SK-N-SH treated with all-trans-retinoic acid at 6 μM for 48 hours (cell line): ENCODE results near the gene EPB41.

ENCODE experiments used
- ARNTL ChIP-seq: fragments of 450-650 bp; formaldehyde crosslinking; IDR thresholded peaks from 2 replicates; pipeline ENCODE4 v1.5.0; 2020; ENCODE audit warnings: low read depth, mild to moderate bottlenecking, moderate library complexity, borderline replicate concordance
- CSDC2 ChIP-seq: fragments of 250-450 bp; sonication (Bioruptor Pico); IDR thresholded peaks from 2 replicates; pipeline ENCODE4 v1.5.0; 2020; ENCODE audit warnings: mild to moderate bottlenecking, moderate library complexity
- TOX ChIP-seq: fragments of 250-450 bp; sonication (Bioruptor Pico); IDR thresholded peaks from 2 replicates; pipeline ENCODE4 v1.8.0; 2021; ENCODE audit warnings: mild to moderate bottlenecking, moderate library complexity, borderline replicate concordance
- ZFP3 ChIP-seq: fragments of 250-450 bp; sonication (Bioruptor Pico); IDR thresholded peaks from 2 replicates; pipeline ENCODE4 v1.5.0; 2020; ENCODE audit warnings: mild to moderate bottlenecking, moderate library complexity
- ZNF8 ChIP-seq: fragments of 450-650 bp; formaldehyde crosslinking; IDR thresholded peaks from 2 replicates; pipeline ENCODE4 v1.5.0; 2020; ENCODE audit warnings: mild to moderate bottlenecking, moderate library complexity
- TF ChIP-seq, protein P1 (sequence below): fragments of 250-450 bp; sonication (Bioruptor Pico); IDR thresholded peaks from 2 replicates; pipeline ENCODE4 v1.8.0; 2020; ENCODE audit warnings: mild to moderate bottlenecking, moderate library complexity, borderline replicate concordance
- TF ChIP-seq, protein P2 (sequence below): fragments of 250-450 bp; sonication (Bioruptor Pico); IDR thresholded peaks from 2 replicates; pipeline ENCODE4 v1.8.0; 2021; ENCODE audit warnings: low read depth, mild to moderate bottlenecking, moderate library complexity, borderline replicate concordance

DNA sequence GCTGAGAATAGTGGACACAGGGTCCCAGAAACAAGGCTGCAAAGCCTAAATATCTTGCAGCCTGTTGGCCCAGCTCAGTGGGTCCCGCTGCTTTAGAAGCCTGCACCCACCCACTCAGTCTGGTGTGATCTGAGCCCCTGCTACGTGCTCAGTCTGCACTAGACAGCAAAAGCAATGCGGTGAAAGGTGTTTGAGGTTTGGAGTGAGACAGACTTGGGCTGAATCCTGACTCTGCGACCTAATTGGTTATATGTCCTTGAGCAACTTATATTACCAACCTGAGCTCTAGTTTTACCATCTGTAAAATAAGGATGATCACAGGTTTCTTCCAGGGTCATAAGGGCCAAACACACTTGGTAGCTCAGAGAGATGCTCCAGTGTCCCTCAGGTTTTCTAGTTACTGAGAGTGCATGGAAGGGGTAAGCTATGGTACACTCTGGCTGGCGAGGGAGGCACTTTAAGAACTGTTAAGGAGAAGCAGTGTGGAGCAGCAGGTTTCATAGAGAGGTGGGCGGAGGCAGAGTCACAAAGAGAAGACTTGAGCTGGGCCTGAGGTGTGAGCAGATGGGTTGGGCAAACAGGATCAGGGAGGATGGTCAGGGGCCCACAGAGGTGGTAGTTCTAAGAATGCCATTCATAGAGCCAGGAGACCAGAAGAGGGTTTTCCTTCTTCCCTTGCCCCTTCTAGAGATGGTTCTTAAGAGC is 199.2 kb downstream of the EPB41 start:
- TF ChIP-seq ZNF8, result no peak
- TF ChIP-seq, protein P1, sequence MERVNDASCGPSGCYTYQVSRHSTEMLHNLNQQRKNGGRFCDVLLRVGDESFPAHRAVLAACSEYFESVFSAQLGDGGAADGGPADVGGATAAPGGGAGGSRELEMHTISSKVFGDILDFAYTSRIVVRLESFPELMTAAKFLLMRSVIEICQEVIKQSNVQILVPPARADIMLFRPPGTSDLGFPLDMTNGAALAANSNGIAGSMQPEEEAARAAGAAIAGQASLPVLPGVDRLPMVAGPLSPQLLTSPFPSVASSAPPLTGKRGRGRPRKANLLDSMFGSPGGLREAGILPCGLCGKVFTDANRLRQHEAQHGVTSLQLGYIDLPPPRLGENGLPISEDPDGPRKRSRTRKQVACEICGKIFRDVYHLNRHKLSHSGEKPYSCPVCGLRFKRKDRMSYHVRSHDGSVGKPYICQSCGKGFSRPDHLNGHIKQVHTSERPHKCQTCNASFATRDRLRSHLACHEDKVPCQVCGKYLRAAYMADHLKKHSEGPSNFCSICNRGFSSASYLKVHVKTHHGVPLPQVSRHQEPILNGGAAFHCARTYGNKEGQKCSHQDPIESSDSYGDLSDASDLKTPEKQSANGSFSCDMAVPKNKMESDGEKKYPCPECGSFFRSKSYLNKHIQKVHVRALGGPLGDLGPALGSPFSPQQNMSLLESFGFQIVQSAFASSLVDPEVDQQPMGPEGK (CRISPR knock-in tag), result no peak
- no peak for TF ChIP-seq CSDC2 (CRISPR knock-in tag)
- TF ChIP-seq ZFP3 (CRISPR knock-in tag), result no peak
- TF ChIP-seq, protein P2, sequence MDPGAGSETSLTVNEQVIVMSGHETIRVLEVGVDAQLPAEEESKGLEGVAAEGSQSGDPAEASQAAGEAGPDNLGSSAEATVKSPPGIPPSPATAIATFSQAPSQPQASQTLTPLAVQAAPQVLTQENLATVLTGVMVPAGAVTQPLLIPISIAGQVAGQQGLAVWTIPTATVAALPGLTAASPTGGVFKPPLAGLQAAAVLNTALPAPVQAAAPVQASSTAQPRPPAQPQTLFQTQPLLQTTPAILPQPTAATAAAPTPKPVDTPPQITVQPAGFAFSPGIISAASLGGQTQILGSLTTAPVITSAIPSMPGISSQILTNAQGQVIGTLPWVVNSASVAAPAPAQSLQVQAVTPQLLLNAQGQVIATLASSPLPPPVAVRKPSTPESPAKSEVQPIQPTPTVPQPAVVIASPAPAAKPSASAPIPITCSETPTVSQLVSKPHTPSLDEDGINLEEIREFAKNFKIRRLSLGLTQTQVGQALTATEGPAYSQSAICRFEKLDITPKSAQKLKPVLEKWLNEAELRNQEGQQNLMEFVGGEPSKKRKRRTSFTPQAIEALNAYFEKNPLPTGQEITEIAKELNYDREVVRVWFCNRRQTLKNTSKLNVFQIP (CRISPR knock-in tag), result no peak
- TF ChIP-seq TOX (CRISPR knock-in tag), result no peak
- no peak for TF ChIP-seq ARNTL (CRISPR knock-in tag)
